SK-N-SH treated with all-trans-retinoic acid at 6 μM for 48 hours (cell line): Measurements from ENCODE around the gene FPR1.

Experiments
- ATAC-seq: fragments of 200-7000 bp; cut with Tn5 transposase; 3 replicates; pipeline ENCODE4 v1.9.1; 2020; ENCODE audit warnings: mild to moderate bottlenecking, moderate library complexity
- ARNTL ChIP-seq: fragments of 450-650 bp; formaldehyde crosslinking; IDR thresholded peaks from 2 replicates; pipeline ENCODE4 v1.5.0; 2020; ENCODE audit warnings: low read depth, mild to moderate bottlenecking, moderate library complexity, borderline replicate concordance
- BACH2 ChIP-seq: fragments of 250-450 bp; sonication (Bioruptor Pico); IDR thresholded peaks from 2 replicates; pipeline ENCODE4 v1.9.0; 2021; ENCODE audit warnings: mild to moderate bottlenecking, borderline replicate concordance
- CREB5 ChIP-seq: fragments of 250-450 bp; sonication (Bioruptor Pico); IDR thresholded peaks from 2 replicates; pipeline ENCODE4 v1.5.1; 2020; ENCODE audit warnings: low read depth, mild to moderate bottlenecking, moderate library complexity
- CSDC2 ChIP-seq: fragments of 250-450 bp; sonication (Bioruptor Pico); IDR thresholded peaks from 2 replicates; pipeline ENCODE4 v1.5.0; 2020; ENCODE audit warnings: mild to moderate bottlenecking, moderate library complexity
- CSRNP3 ChIP-seq: fragments of 250-450 bp; sonication (Bioruptor Pico); IDR thresholded peaks from 2 replicates; pipeline ENCODE4 v1.5.1; 2021; ENCODE audit warnings: mild to moderate bottlenecking, moderate library complexity
- ESRRG ChIP-seq: fragments of 250-450 bp; sonication (Bioruptor Pico); IDR thresholded peaks from 2 replicates; pipeline ENCODE4 v1.6.1; 2021; ENCODE audit warnings: mild to moderate bottlenecking
- GLIS3 ChIP-seq: fragments of 250-450 bp; sonication (Bioruptor Pico); IDR thresholded peaks from 2 replicates; pipeline ENCODE4 v1.5.0; 2020; ENCODE audit warnings: mild to moderate bottlenecking, moderate library complexity
- OSR1 ChIP-seq: fragments of 250-450 bp; sonication (Bioruptor Pico); IDR thresholded peaks from 2 replicates; pipeline ENCODE4 v1.8.0; 2022; ENCODE audit warnings: moderate library complexity, mild to moderate bottlenecking, inconsistent platforms
- PATZ1 ChIP-seq: fragments of 250-450 bp; sonication (Bioruptor Pico); IDR thresholded peaks from 2 replicates; pipeline ENCODE4 v1.8.0; 2020; ENCODE audit warnings: mild to moderate bottlenecking, moderate library complexity, borderline replicate concordance
- POU6F1 ChIP-seq: fragments of 250-450 bp; sonication (Bioruptor Pico); IDR thresholded peaks from 2 replicates; pipeline ENCODE4 v1.8.0; 2021; ENCODE audit warnings: low read depth, mild to moderate bottlenecking, moderate library complexity, borderline replicate concordance
- PPARA ChIP-seq: fragments of 250-450 bp; sonication (Bioruptor Pico); IDR thresholded peaks from 2 replicates; pipeline ENCODE4 v1.5.0; 2020; ENCODE audit warnings: mild to moderate bottlenecking, borderline replicate concordance
- RARB ChIP-seq: fragments of 250-450 bp; sonication (Bioruptor Pico); IDR thresholded peaks from 2 replicates; pipeline ENCODE4 v1.8.0; 2021; ENCODE audit warnings: mild to moderate bottlenecking, moderate library complexity
- SNAI2 ChIP-seq: fragments of 250-450 bp; sonication (Bioruptor Pico); IDR thresholded peaks from 2 replicates; pipeline ENCODE4 v1.5.0; 2020; ENCODE audit warnings: mild to moderate bottlenecking, moderate library complexity
- TCF4 ChIP-seq: fragments of 250-450 bp; sonication (Bioruptor Pico); IDR thresholded peaks from 2 replicates; pipeline ENCODE4 v1.8.0; 2021; ENCODE audit warnings: mild to moderate bottlenecking, moderate library complexity, borderline replicate concordance
- TOX ChIP-seq: fragments of 250-450 bp; sonication (Bioruptor Pico); IDR thresholded peaks from 2 replicates; pipeline ENCODE4 v1.8.0; 2021; ENCODE audit warnings: mild to moderate bottlenecking, moderate library complexity, borderline replicate concordance
- TSHZ2 ChIP-seq: fragments of 250-450 bp; sonication (Bioruptor Pico); IDR thresholded peaks from 2 replicates; pipeline ENCODE4 v1.5.0; 2020; ENCODE audit warnings: mild to moderate bottlenecking, moderate library complexity
- ZC3H10 ChIP-seq: fragments of 250-450 bp; sonication (Bioruptor Pico); IDR thresholded peaks from 2 replicates; pipeline ENCODE4 v1.5.1; 2021; ENCODE audit warnings: mild to moderate bottlenecking, moderate library complexity
- ZFP3 ChIP-seq: fragments of 250-450 bp; sonication (Bioruptor Pico); IDR thresholded peaks from 2 replicates; pipeline ENCODE4 v1.5.0; 2020; ENCODE audit warnings: mild to moderate bottlenecking, moderate library complexity
- ZFP30 ChIP-seq: fragments of 450-650 bp; formaldehyde crosslinking; IDR thresholded peaks from 2 replicates; pipeline ENCODE4 v1.5.0; 2022; ENCODE audit warnings: mild to moderate bottlenecking, moderate library complexity
- ZNF565 ChIP-seq: fragments of 450-650 bp; formaldehyde crosslinking; conservative IDR thresholded peaks from 2 replicates; pipeline ENCODE4 v1.5.0; 2020; ENCODE audit warnings: low read depth, mild to moderate bottlenecking, moderate library complexity
- ZNF70 ChIP-seq: fragments of 450-650 bp; formaldehyde crosslinking; IDR thresholded peaks from 2 replicates; pipeline ENCODE4 v1.5.0; 2020; ENCODE audit warnings: mild to moderate bottlenecking, moderate library complexity
- ZNF8 ChIP-seq: fragments of 450-650 bp; formaldehyde crosslinking; IDR thresholded peaks from 2 replicates; pipeline ENCODE4 v1.5.0; 2020; ENCODE audit warnings: mild to moderate bottlenecking, moderate library complexity

FPR1 gene

GRCh38 chr19:51710163-51710562, 41.5 kb downstream of the FPR1 start:
- no peak; the same call in 1 of the 3 replicates for ATAC-seq
- no peak for TF ChIP-seq CSDC2 (CRISPR knock-in tag)
- no peak for TF ChIP-seq PATZ1 (CRISPR knock-in tag)
- TF ChIP-seq ZNF565 (CRISPR knock-in tag) = no peak
- no peak for TF ChIP-seq CREB5 (CRISPR knock-in tag)
- no peak for TF ChIP-seq ZNF8 (CRISPR knock-in tag)
- TF ChIP-seq RARB = no peak
- no peak for TF ChIP-seq OSR1 (CRISPR knock-in tag)
- TF ChIP-seq SNAI2 (CRISPR knock-in tag) = no peak
- TF ChIP-seq TCF4 = no peak
- no peak for TF ChIP-seq TSHZ2
- TF ChIP-seq PPARA (CRISPR knock-in tag) = no peak
- TF ChIP-seq GLIS3 (CRISPR knock-in tag) = no peak
- no peak for TF ChIP-seq ZNF70 (CRISPR knock-in tag)

- no peak for TF ChIP-seq ZFP3 (CRISPR knock-in tag)
- no peak for TF ChIP-seq OSR1 (CRISPR knock-in tag)
- no peak for TF ChIP-seq TSHZ2
- no peak for TF ChIP-seq TCF4
- no peak for TF ChIP-seq BACH2 (CRISPR knock-in tag)
- no peak for TF ChIP-seq CSRNP3 (CRISPR knock-in tag)
- no peak for TF ChIP-seq ZNF8 (CRISPR knock-in tag)
- TF ChIP-seq ZC3H10 (CRISPR knock-in tag) = no peak
- no peak for TF ChIP-seq SNAI2 (CRISPR knock-in tag)
- TF ChIP-seq POU6F1 = no peak
- TF ChIP-seq TOX (CRISPR knock-in tag) = no peak
- TF ChIP-seq PPARA (CRISPR knock-in tag) = no peak
- TF ChIP-seq ZFP30 (CRISPR knock-in tag) = no peak
- TF ChIP-seq ZNF565 (CRISPR knock-in tag) = no peak
- TF ChIP-seq ZNF70 (CRISPR knock-in tag) = no peak
- TF ChIP-seq RARB = no peak
- TF ChIP-seq ESRRG (CRISPR knock-in tag) = no peak
- no peak for TF ChIP-seq CREB5 (CRISPR knock-in tag)
- no peak for TF ChIP-seq CSDC2 (CRISPR knock-in tag)
- TF ChIP-seq ARNTL = no peak
- ATAC-seq = peak; percentile 13
These were observed 42.1 kb downstream of the FPR1 start for GRCh38 chr19:51709575-51709974.
